Erythroblast (primary cell): ENCODE measurements around the gene MEGF9.

ENCODE experiments used
- GATA1 ChIP-seq: IDR thresholded peaks from 2 replicates; pipeline ENCODE4 v1.6.1; 2011; ENCODE audit warnings: low read depth, mild to moderate bottlenecking, control low read depth, low read length, moderate library complexity
- POLR2A ChIP-seq: IDR thresholded peaks from 2 replicates; pipeline ENCODE4 v1.6.1; 2011; ENCODE audit warnings: mild to moderate bottlenecking, low read length

DNA sequence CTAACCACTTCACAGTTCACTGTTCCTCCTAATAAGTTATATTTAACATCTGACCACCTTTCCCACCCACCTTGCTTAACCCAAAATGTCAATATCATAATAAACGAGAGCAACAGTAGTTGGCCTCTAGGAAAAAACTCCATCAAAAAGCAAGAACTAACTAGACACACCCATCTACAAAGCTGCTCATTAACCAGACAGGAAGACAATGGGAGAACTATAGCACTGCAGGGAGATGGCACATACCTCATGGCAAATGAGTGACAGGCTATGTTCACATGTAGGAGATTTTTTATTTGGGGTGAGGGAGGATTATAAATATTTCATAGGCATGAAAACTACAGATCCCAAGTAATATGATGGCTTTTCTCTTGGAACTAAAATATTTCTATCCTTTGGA, 110.7 kb downstream of the MEGF9 start:
- TF ChIP-seq POLR2A (no peak), GATA1 (no peak)
